Measurements from ENCODE around the gene TPSB2.
"Not testable (repeated sequence)": the region's sequence is repeated elsewhere in the genome, so short reads cannot be mapped to it uniquely, and the experiment has no call there.

DNA sequence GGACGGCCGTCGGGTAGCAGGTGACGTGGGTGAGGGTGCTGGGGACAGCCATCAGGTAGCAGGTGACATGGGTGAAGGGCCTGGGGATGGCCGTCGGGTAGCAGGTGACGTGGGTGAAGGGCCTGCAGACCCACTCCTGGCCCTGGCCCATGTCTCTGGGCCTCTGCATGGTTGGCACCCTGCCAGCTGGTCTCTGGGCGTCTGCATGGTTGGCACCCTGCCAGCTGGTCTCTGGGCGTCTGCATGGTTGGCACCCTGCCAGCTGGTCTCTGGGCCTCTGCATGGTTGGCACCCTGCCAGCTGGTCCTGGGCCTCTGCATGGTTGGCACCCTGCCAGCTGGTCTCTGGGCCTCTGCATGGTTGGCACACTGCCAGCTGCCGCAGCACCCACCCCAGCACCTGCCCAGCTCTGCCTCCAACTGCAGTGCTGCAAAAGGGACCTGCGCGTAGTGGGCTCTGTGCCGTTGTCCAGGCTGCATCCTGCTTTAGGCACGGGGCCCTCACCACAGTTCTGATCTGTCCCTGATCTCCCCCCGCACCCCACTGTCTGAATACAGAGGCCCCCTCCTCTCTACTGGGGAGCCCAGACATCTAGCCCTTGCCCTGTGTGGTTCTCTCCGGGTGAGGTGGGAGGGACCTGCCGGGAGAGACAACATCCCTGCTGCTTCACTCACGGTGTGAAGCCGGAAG lies 41.9 kb upstream of the TPSB2 start:
- TF ChIP-seq EP300 (IDR thresholded peaks at IDR 0.05); POLR2A (IDR thresholded peaks at IDR 0.05; ENCODE audit: low read depth); POLR2AphosphoS5 (IDR thresholded peaks at IDR 0.05): not testable (repeated sequence)
- TF ChIP-seq, protein P1, sequence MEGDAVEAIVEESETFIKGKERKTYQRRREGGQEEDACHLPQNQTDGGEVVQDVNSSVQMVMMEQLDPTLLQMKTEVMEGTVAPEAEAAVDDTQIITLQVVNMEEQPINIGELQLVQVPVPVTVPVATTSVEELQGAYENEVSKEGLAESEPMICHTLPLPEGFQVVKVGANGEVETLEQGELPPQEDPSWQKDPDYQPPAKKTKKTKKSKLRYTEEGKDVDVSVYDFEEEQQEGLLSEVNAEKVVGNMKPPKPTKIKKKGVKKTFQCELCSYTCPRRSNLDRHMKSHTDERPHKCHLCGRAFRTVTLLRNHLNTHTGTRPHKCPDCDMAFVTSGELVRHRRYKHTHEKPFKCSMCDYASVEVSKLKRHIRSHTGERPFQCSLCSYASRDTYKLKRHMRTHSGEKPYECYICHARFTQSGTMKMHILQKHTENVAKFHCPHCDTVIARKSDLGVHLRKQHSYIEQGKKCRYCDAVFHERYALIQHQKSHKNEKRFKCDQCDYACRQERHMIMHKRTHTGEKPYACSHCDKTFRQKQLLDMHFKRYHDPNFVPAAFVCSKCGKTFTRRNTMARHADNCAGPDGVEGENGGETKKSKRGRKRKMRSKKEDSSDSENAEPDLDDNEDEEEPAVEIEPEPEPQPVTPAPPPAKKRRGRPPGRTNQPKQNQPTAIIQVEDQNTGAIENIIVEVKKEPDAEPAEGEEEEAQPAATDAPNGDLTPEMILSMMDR (IDR thresholded peaks at IDR 0.05) = not testable (repeated sequence)
